GM19395 (cell line): Measurements from ENCODE around the gene AIRE.

Experiments
- ATAC-seq: cut with Tn5 transposase; IDR thresholded peaks from one replicate; pipeline ENCODE4 v1.9.1; 2021; ENCODE audit warnings: mild to moderate bottlenecking, moderate library complexity; ENCODE audit not compliant: unreplicated experiment

Gene AIRE

GRCh38 chr21:44303490-44303981 is 17.9 kb downstream of the AIRE start:
- no peak for ATAC-seq

- ATAC-seq = no peak
Observed at GRCh38 chr21:44304011-44304616, 18.4 kb downstream of the AIRE start.

DNA sequence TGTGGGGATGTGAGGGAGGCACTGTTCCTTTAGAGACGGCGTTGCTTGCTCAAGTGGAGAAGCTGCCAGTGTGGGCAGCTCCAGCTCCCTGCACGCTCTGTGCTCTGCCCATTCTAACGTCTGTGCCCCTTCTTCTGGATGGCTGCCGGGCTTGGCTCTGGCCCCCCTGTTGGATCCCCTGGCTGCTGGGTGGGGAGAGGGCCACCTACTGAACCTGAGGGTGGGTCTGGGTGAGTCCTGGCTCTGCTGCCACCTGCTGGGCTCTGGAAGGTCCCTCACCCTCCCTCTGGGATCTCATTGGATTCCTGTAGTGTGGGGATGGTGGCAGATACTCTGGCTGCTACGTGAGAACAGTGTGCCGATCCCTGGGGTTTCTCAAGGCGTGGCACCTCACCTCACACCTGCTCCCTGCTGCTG is 19.2 kb downstream of the AIRE start:
- no peak for ATAC-seq

DNA sequence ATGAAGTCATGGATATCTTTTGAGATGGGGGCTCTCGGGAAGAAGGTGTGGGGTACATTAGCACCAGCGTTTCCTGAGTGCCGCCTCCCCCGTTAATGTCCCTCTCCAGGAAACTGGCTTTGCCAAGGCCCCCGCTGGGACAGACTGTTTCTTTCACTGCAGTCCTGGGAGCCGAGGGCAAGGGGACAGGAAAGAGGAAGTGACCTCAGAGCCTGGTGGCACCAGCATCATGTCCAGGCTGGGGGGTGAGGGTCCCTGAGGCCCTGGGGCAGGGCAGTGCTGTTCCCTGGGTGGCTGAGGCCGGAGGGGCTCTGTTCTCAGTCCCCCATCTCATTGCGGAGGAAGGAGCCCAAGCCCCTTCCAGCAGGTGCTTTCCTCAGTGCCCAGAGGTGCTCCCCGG is 20.0 kb downstream of the AIRE start:
- ATAC-seq = no peak

GRCh38 chr21:44306936-44307704 is 21.4 kb downstream of the AIRE start:
- no peak for ATAC-seq

- ATAC-seq = no peak
Observed at GRCh38 chr21:44310628-44311507, 25.2 kb downstream of the AIRE start.

GRCh38 chr21:44312089-44312488 is 26.4 kb downstream of the AIRE start:
- no peak for ATAC-seq

GRCh38 chr21:44312716-44313115 is 27.0 kb downstream of the AIRE start:
- no peak for ATAC-seq

- no peak for ATAC-seq
Observed at GRCh38 chr21:44313451-44313850, 27.8 kb downstream of the AIRE start.

- ATAC-seq = no peak
Observed at GRCh38 chr21:44314128-44314527, 28.5 kb downstream of the AIRE start.

- no peak for ATAC-seq
Observed at GRCh38 chr21:44314561-44314960, 28.9 kb downstream of the AIRE start.

- ATAC-seq = no peak
Observed at GRCh38 chr21:44315691-44316203, 30.1 kb downstream of the AIRE start.

GRCh38 chr21:44316277-44316900 is 30.7 kb downstream of the AIRE start:
- no peak for ATAC-seq

- no peak for ATAC-seq
Observed at GRCh38 chr21:44317241-44317782, 31.6 kb downstream of the AIRE start.

DNA sequence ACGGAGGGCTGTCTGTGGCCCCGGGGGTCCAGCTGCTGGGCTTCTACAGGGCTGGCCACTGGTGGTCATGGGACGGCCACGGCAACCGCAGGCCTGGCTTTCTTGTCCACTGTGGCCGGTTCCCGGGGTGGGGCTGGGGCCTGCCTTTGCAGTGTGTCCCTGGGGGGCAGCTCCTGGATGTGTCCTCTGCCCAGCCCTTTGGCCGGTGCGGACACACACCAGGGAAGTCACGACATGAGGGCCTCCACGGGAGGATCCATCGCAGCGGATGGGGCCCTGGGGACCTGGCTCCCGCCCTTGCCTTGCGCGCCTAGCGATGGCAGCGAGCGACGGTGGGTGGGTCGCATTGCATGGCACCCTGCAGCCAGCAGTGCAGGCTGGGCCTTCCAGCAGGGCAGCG is 32.2 kb downstream of the AIRE start:
- ATAC-seq = no peak

DNA sequence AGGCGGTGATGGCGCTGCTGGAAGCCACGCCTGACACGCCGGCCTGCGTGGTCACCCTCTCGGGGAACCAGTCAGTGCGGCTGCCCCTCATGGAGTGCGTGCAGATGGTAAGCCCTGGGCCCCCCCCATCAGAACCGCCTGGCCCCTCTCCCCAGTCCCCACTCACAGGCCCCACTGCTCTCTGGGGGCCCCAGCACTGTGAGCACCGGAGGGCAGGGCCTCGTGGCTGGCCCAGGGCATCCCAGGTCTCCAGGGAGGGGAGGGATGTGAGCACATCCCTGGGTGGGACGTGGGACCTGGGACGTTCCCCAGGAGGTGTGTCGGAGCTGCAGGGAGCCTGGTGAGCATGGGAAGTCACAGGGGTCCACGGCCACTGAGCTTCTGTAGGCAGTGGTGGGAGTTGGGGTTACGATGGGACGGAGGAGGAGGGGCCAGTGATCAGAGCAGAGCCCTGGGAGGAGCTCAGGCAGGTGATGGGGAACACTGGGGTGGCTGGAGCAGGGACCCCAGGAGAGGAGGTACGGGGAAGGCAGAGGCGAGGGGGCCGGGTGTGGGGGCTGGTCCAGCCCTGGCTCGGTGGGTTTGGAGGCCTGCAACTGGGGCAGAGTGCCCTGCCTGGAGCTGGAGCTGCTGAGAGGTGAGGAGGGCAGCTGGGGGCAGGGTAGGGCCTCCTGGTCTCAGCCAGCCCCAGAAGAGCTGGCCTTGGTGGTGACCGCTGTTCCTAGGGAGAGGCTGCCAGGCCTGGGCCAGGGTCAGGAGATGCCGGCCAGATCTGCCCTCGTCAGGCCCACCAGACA is 33.0 kb downstream of the AIRE start:
- ATAC-seq = no peak

GRCh38 chr21:44319407-44320065 is 33.9 kb downstream of the AIRE start:
- no peak for ATAC-seq

DNA sequence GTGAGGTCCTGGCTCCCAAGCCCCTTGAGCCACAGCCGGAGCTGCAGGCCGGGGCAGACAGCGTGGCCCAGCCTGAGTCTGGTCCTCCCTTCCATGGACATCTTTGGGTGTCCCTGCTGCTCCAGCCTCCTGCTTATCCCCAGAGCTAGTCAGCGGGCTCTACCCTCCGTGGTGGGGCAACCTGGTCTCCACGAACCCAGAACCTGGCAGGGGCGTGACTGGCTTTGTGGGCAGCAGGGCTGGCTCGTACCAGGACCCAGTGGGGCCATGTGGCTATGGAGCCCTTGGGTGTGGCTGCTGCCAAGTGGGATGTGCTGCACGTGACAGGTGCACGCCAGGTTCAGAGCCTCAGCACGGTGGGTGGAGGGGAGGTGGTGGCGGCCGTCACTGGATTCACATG is 35.2 kb downstream of the AIRE start:
- ATAC-seq = no peak

- no peak for ATAC-seq
Observed at GRCh38 chr21:44321846-44322450, 36.3 kb downstream of the AIRE start.
